Liver (tissue), 3 donors: ENCODE results near the gene PREPL.
"Not testable (repeated sequence)": the region's sequence is repeated elsewhere in the genome, so short reads cannot be mapped to it uniquely, and the experiment has no call there.

Experiments used
- EGR1 ChIP-seq, 2 donors: IDR thresholded peaks; 2 replicates each; pipeline ENCODE4 v1.6.1; 2016 to 2018; ENCODE audit warnings: antibody characterized with exemption in 2 of 2, low read depth in 2 of 2
- FOXA1 ChIP-seq: IDR thresholded peaks from 2 replicates; pipeline ENCODE4 v1.6.1; 2016; ENCODE audit warnings: antibody characterized with exemption
- GABPA ChIP-seq, 2 donors: IDR thresholded peaks in 1 of 2; conservative IDR thresholded peaks in 1 of 2; 2 replicates each; pipeline ENCODE4 v1.6.1; 2016; ENCODE audit warnings: antibody characterized with exemption in 2 of 2, mild to moderate bottlenecking in 1 of 2, moderate library complexity in 1 of 2
- JUND ChIP-seq, 2 donors: IDR thresholded peaks; 2 replicates each; pipeline ENCODE4 v1.6.1; 2016; ENCODE audit warnings: antibody characterized with exemption in 2 of 2
- RAD21 ChIP-seq, 2 donors: IDR thresholded peaks; 2 replicates each; pipeline ENCODE4 v1.6.1; 2016; ENCODE audit warnings: antibody characterized with exemption in 2 of 2, mild to moderate bottlenecking in 2 of 2
- REST ChIP-seq: IDR thresholded peaks from 2 replicates; pipeline ENCODE4 v1.6.1; 2016; ENCODE audit warnings: antibody characterized with exemption, mild to moderate bottlenecking
- RXRA ChIP-seq, 2 donors: IDR thresholded peaks; 2 replicates each; pipeline ENCODE4 v1.6.1; 2017 to 2018; ENCODE audit warnings: antibody characterized with exemption in 2 of 2, mild to moderate bottlenecking in 1 of 2
- SP1 ChIP-seq: IDR thresholded peaks from 2 replicates; pipeline ENCODE4 v1.6.1; 2018; ENCODE audit warnings: antibody characterized with exemption, mild to moderate bottlenecking
- TAF1 ChIP-seq: conservative IDR thresholded peaks from 2 replicates; pipeline ENCODE4 v1.6.1; 2016; ENCODE audit warnings: antibody characterized with exemption, mild to moderate bottlenecking
- YY1 ChIP-seq: IDR thresholded peaks from 2 replicates; pipeline ENCODE4 v1.6.1; 2016; ENCODE audit warnings: antibody characterized with exemption, mild to moderate bottlenecking
- ZBTB33 ChIP-seq: IDR thresholded peaks from 2 replicates; pipeline ENCODE4 v1.6.1; 2016; ENCODE audit warnings: antibody characterized with exemption
- TF ChIP-seq, protein P1 (sequence below): IDR thresholded peaks from 2 replicates; pipeline ENCODE4 v1.6.1; 2016; ENCODE audit warnings: antibody characterized with exemption
- TF ChIP-seq, protein P2 (sequence below): fragments of 150-350 bp; IDR thresholded peaks from 2 replicates; pipeline ENCODE4 v1.5.1; 2017; ENCODE audit warnings: improper control_type of control experiment, low read depth, low read length; ENCODE audit not compliant: missing input control
- TF ChIP-seq, protein P3 (sequence below): IDR thresholded peaks from 2 replicates; pipeline ENCODE4 v1.6.1; 2016; ENCODE audit warnings: antibody characterized with exemption
- donor health status: healthy.
- donor health status: healthy.

DNA sequence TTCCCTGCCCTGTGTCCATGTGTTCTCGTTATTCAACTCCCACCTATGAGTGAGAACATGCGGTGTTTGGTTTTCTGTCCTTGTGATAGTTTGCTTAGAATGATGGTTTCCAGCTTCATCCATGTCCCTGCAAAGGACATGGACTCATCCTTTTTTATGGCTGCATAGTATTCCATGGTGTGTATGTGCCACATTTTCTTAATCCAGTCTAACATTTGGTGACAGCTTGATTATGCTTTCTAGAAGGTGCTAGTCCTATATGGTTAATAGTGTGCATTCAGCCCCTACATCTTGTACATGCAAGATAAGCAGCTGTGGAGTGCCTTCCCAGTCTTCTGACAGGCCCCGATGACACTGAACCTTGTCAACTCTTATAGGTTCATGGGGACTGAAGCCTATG, 57.5 kb downstream of the PREPL start:
- TF ChIP-seq, protein P1, sequence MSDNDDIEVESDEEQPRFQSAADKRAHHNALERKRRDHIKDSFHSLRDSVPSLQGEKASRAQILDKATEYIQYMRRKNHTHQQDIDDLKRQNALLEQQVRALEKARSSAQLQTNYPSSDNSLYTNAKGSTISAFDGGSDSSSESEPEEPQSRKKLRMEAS = not testable (repeated sequence)
- TF ChIP-seq ZBTB33; SP1; YY1; EGR1 (IDR thresholded peaks at IDR 0.05; ENCODE audit: low read depth in 2 of 2); REST; RAD21 (IDR thresholded peaks at IDR 0.05); GABPA (IDR thresholded peaks at IDR 0.05 in 1 of 2, conservative IDR thresholded peaks at IDR 0.05 in 1 of 2); JUND (IDR thresholded peaks at IDR 0.05); TAF1; FOXA1; RXRA (IDR thresholded peaks at IDR 0.05): not testable (repeated sequence)
- TF ChIP-seq, protein P2, sequence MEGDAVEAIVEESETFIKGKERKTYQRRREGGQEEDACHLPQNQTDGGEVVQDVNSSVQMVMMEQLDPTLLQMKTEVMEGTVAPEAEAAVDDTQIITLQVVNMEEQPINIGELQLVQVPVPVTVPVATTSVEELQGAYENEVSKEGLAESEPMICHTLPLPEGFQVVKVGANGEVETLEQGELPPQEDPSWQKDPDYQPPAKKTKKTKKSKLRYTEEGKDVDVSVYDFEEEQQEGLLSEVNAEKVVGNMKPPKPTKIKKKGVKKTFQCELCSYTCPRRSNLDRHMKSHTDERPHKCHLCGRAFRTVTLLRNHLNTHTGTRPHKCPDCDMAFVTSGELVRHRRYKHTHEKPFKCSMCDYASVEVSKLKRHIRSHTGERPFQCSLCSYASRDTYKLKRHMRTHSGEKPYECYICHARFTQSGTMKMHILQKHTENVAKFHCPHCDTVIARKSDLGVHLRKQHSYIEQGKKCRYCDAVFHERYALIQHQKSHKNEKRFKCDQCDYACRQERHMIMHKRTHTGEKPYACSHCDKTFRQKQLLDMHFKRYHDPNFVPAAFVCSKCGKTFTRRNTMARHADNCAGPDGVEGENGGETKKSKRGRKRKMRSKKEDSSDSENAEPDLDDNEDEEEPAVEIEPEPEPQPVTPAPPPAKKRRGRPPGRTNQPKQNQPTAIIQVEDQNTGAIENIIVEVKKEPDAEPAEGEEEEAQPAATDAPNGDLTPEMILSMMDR = not testable (repeated sequence)
- TF ChIP-seq, protein P3, sequence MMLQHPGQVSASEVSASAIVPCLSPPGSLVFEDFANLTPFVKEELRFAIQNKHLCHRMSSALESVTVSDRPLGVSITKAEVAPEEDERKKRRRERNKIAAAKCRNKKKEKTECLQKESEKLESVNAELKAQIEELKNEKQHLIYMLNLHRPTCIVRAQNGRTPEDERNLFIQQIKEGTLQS = not testable (repeated sequence)
